LNCaP clone FGC (cell line): ENCODE results near the gene HOXA5.

Experiments used
- DNase-seq: peaks from one replicate; pipeline ENCODE4 v3.0.0-alpha.2; 2011; ENCODE audit warnings: low read depth
- H3K4me3 ChIP-seq: 2 replicates; pipeline ENCODE4 v1.5.1; 2011; ENCODE audit warnings: mild to moderate bottlenecking, low read depth, low read length, control low read depth
- TF ChIP-seq, protein P1 (sequence below): IDR thresholded peaks from 2 replicates; pipeline ENCODE4 v1.5.1; 2012; ENCODE audit warnings: mild to moderate bottlenecking; ENCODE audit not compliant: control insufficient read depth, insufficient read depth; ENCODE audit errors: extremely low read depth

HOXA5 gene

DNA sequence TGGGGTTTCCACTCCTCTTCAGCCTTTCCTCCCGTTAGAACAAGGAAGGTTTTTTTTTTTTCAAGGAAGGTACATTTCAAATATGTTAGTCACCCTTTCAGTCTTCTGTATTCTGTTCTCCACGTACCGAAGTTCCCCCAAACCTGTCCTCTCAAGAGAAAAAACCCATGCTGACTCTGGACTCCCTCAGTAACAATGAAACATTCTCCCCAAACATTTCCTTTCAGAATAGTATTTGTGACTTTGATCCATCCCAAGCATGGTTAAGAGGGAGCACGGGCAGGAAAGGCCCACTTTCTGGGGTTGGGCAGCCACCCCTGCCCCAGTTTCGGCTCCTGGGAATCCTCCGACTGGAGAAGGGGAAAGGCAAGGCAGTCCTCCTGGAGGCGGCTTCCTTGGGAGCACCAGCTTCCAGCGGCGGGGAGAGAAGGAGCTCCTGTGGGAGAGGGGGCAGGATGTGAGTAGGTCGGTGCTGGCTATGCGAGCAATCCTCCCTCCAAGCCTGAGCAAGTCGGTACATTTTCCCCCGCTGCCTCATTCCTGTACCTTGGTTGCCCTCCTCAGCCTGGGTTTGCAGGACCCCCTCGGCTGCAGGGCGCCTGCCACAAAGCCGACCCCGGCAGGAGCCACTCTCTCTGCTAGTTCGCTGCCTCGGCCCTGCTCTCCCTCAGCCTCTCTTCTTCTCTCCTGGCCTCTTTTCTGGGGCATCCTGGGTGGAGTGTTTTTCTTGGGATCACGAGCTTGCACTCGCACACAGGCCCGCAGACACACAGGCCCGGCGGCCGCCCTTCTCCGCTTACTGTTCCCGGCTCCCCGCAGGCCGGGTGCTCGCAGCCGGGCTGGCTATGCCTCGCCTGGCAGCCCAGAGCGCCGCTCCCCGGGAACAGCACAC is 45.5 kb downstream of the HOXA5 start:
- DNase-seq = no peak
- no peak overlapping the region for H3K4me3 ChIP-seq
- TF ChIP-seq, protein P1, sequence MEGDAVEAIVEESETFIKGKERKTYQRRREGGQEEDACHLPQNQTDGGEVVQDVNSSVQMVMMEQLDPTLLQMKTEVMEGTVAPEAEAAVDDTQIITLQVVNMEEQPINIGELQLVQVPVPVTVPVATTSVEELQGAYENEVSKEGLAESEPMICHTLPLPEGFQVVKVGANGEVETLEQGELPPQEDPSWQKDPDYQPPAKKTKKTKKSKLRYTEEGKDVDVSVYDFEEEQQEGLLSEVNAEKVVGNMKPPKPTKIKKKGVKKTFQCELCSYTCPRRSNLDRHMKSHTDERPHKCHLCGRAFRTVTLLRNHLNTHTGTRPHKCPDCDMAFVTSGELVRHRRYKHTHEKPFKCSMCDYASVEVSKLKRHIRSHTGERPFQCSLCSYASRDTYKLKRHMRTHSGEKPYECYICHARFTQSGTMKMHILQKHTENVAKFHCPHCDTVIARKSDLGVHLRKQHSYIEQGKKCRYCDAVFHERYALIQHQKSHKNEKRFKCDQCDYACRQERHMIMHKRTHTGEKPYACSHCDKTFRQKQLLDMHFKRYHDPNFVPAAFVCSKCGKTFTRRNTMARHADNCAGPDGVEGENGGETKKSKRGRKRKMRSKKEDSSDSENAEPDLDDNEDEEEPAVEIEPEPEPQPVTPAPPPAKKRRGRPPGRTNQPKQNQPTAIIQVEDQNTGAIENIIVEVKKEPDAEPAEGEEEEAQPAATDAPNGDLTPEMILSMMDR = no peak

DNA sequence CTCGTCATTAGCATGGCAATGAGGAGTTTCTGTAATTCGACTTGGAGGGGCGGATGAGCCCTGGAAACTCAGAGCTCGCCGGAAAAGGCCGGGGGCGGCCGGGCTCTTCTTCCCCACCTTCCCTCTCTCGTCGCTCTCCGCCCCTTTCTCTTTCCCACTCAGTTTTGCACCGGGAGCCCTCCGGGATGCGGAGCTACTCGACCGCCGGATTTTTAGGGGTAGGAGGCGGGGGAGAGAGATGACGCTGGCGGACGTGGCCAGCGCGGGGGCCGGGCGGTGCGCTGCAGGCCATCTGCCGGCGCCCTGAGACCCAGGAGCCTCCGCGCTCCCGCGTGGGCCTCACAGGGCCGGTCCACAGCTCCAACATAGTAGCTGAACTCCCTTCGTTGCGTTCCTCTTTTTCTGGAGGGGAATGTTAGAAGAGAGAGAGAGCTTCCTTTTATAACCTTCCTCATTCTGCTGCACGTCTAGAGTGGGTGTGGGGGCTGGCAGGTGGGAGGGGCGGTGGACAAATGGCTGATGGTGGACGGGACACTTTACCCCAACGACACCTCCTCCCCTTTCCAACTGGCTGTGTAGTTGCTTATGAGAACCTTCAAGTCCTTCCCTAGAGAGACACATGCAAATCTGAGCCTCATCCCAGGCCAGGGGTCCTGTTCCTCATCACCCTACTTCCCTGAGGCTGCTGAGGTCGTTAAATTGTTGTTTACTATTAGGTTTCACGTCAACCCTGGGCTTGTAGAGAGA is 46.5 kb downstream of the HOXA5 start:
- H3K4me3 ChIP-seq = peak overlapping the region; percentile 81
- TF ChIP-seq, protein P1 = no peak
- no peak for DNase-seq

DNA sequence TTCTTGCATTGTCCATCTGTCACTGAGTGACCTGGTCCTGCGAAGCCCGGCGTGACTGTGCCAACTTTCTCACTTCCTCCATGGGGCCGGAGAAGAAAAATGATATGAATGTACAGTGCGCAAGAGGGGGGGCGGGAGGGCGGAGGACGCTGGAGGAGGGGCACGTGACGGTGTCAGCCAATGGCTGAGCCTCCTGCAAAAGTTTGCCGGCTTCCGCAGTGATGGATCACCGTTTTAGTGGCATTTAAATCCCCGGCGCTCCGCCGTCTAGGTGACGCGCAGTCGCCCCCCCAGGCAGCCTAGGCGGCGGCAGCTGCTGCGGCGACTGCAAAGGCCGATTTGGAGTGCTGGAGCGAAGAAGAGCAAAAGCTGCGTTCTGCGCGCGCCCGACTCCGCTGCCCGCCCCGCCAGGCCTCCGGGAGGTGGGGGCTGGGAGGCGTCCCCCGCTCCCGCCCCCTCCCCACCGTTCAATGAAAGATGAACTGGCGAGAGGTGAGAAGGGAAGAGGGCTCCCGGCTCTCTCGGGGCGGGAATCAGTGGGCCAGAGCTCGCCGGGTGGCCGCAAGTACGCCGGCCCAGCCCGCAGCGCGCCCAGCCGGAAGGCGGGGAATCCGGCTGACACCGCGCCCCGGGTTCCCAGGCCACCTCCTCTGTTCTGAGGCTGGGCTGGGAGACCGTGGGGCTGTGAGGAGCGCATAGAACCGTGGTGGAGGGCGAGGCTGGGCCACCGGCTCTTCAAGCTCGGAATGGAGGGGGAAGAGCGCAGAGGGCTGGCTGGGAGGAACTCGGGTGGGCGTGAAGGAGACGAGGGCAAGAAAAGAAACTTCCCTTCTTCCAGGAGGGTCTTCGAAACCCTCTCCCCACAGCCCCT is 47.3 kb downstream of the HOXA5 start, which contains the start of gene HOXA1:
Gene HOXA1 (minus strand): TSS at position 104 of the 871 bp plus-strand sequence. CDS start 88 bp downstream, at position 16.
- peak; percentile 52 for DNase-seq
- H3K4me3 ChIP-seq = peak within 1 kb of the TSS; percentile 81
- TF ChIP-seq, protein P1 = 0 out of 2 replicates have a peak, but pooled peaks have one; percentile 14

DNA sequence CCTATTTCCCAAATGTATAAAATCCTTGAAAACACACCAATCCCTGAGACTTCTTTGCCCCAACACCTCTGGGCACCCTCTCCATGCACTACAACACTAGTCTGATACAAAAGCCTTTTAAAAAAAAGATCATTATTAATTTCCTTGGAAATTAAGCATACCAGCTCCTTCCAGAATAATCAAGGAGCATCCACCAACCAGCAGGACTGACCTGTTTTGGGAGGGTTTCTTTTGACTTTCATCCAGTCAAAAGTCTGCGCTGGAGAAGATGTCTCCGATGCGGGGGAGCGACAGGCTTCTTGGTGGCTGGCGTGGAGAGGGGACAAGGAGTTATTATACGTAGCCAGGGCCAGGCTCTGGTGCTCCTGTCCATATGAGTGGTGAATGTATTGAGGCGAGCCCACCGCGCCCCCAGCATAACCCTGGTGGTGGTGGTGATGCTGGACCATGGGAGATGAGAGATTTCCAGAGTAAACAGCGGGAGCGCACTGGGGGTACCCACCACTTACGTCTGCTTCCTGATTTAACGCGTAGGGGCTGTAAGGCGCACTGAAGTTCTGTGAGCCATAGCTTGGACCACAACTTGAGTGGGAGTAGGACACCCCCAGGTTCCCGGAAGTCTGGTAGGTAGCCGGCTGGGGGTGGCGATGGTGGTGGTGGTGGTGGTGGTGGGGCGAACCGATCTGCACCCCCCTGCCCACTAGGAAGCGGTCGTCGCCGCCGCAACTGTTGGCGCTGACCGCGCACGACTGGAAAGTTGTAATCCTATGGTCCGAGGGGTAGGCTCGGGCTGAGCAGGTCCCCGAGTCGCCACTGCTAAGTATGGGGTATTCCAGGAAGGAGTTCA is 48.2 kb downstream of the HOXA5 start:
- peak overlapping the region; percentile 81 for H3K4me3 ChIP-seq
- DNase-seq = no peak
- TF ChIP-seq, protein P1 = no peak

DNA sequence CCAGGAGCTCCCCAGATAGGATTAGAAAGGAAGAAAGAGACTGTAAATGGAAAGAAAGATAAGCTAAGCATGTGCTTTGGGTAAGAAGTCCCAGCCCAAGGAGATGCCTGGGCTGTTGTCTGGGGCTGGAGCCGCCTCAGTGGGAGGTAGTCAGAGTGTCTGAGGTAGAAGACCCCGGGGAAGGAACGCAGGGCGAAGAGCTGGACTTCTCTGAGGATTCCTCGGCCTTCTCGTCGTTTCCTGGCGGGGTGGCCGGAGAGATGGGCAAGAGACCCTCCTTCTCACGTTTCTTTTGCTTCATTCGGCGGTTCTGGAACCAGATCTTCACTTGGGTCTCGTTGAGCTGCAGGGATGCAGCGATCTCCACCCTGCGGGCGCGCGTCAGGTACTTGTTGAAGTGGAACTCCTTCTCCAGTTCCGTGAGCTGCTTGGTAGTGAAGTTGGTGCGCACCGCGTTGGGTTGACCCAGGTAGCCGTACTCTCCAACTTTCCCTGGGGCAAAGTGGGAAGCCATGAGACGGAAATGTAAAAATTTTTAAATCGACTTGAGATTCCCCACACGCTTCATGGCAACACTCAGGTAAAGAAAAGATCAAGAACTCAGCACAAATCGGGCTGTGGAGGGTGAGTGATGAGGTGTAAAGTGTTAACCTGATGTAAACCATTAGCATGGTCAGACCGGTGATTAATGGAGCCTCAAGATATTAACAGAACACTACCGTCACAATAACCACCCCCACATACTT is 49.0 kb downstream of the HOXA5 start:
- TF ChIP-seq, protein P1 = no peak
- DNase-seq = no peak
- H3K4me3 ChIP-seq = no peak overlapping the region
